Mesenchymal stem cell (in vitro differentiated cells and primary cell): ENCODE data around the gene GALNT18.

Source experiments
- DNase-seq: peaks from one replicate; pipeline ENCODE4 v3.0.0-alpha.2; 2013
- H2AFZ ChIP-seq: one replicate; pipeline ENCODE4 v1.6.1; 2013; ENCODE audit warnings: low read depth, mild to moderate bottlenecking, control low read depth, inconsistent platforms, low read length, moderate library complexity
- H2AK5ac ChIP-seq: 2 replicates; pipeline ENCODE4 v1.6.1; 2013; ENCODE audit warnings: low read length, moderate library complexity, mild to moderate bottlenecking, inconsistent platforms; ENCODE audit not compliant: severe bottlenecking
- H2BK120ac ChIP-seq: one replicate; pipeline ENCODE4 v1.6.1; 2013; ENCODE audit warnings: low read depth, mild to moderate bottlenecking, inconsistent platforms, low read length, moderate library complexity
- H2BK12ac ChIP-seq, 2 experiments: one replicate each; pipeline ENCODE4 v1.6.1; 2013; ENCODE audit warnings: inconsistent platforms in 2 of 2, low read length in 2 of 2, mild to moderate bottlenecking in 2 of 2, moderate library complexity in 2 of 2, control low read depth in 1 of 2
- H2BK15ac ChIP-seq: one replicate; pipeline ENCODE4 v1.6.1; 2013; ENCODE audit warnings: mild to moderate bottlenecking, low read depth, inconsistent platforms; ENCODE audit not compliant: poor library complexity, severe bottlenecking
- H2BK5ac ChIP-seq: 2 replicates; pipeline ENCODE4 v1.6.1; 2013; ENCODE audit warnings: low read depth, mild to moderate bottlenecking, low read length, control low read depth, inconsistent platforms; ENCODE audit not compliant: poor library complexity, severe bottlenecking
- H3K14ac ChIP-seq, 2 experiments: one replicate each; pipeline ENCODE4 v1.6.1; 2013; ENCODE audit warnings: inconsistent platforms in 2 of 2, low read length in 2 of 2, control low read depth in 1 of 2, mild to moderate bottlenecking in 1 of 2, moderate library complexity in 1 of 2
- H3K18ac ChIP-seq, 2 experiments: one replicate each; pipeline ENCODE4 v1.6.1; 2013; ENCODE audit warnings: inconsistent platforms in 2 of 2, low read length in 2 of 2, control low read depth in 1 of 2, low read depth in 1 of 2, mild to moderate bottlenecking in 1 of 2
- H3K23ac ChIP-seq, 2 experiments: one replicate each; pipeline ENCODE4 v1.6.1; 2013; ENCODE audit warnings: inconsistent platforms in 2 of 2, low read length in 2 of 2, mild to moderate bottlenecking in 2 of 2, moderate library complexity in 2 of 2, control low read depth in 1 of 2
- H3K27ac ChIP-seq: 2 replicates; pipeline ENCODE4 v1.5.1; 2013; ENCODE audit warnings: mild to moderate bottlenecking, moderate library complexity, low read length, control low read depth, inconsistent platforms; ENCODE audit not compliant: poor library complexity, severe bottlenecking
- H3K27me3 ChIP-seq, 2 experiments: 2 replicates each; pipeline versions ENCODE4 v1.6.1 to v1.7.0; 2013; ENCODE audit warnings: low read length in 2 of 2, mild to moderate bottlenecking in 2 of 2, moderate library complexity in 2 of 2, control low read depth in 1 of 2, inconsistent platforms in 1 of 2; ENCODE audit not compliant: control insufficient read depth in 1 of 2, insufficient read depth in 1 of 2
- H3K36me3 ChIP-seq, 2 experiments: 2 replicates each; pipeline versions ENCODE4 v1.6.1 to v1.7.0; 2013; ENCODE audit warnings: low read length in 2 of 2, control low read depth in 1 of 2, inconsistent platforms in 1 of 2, low read depth in 1 of 2, mild to moderate bottlenecking in 1 of 2; ENCODE audit not compliant: insufficient read depth in 2 of 2, control insufficient read depth in 1 of 2
- H3K4ac ChIP-seq, 2 experiments: one replicate each; pipeline ENCODE4 v1.6.1; 2013; ENCODE audit warnings: inconsistent platforms in 2 of 2, low read length in 2 of 2, mild to moderate bottlenecking in 2 of 2, moderate library complexity in 2 of 2, control low read depth in 1 of 2, low read depth in 1 of 2
- H3K4me1 ChIP-seq: 2 replicates; pipeline ENCODE4 v1.6.1; 2013; ENCODE audit warnings: low read depth, low read length, control low read depth; ENCODE audit not compliant: control insufficient read depth, insufficient read depth
- H3K4me2 ChIP-seq: 2 replicates; pipeline ENCODE4 v1.6.1; 2013; ENCODE audit warnings: low read length, mild to moderate bottlenecking, inconsistent platforms; ENCODE audit not compliant: poor library complexity, severe bottlenecking
- H3K4me3 ChIP-seq, 2 experiments: 2 replicates each; pipeline versions ENCODE4 v1.5.1 to v1.7.0; 2013; ENCODE audit warnings: low read length in 2 of 2, mild to moderate bottlenecking in 2 of 2, control low read depth in 1 of 2, low read depth in 1 of 2; ENCODE audit not compliant: insufficient read depth in 1 of 2
- H3K79me1 ChIP-seq: replicated peaks from 2 replicates; pipeline ENCODE4 v1.6.1; 2013; ENCODE audit warnings: mild to moderate bottlenecking, control low read depth, low read length, inconsistent platforms; ENCODE audit not compliant: poor library complexity, severe bottlenecking
- H3K9ac ChIP-seq: 2 replicates; pipeline ENCODE4 v1.7.0; 2013; ENCODE audit warnings: mild to moderate bottlenecking, low read length, moderate library complexity
- H3K9me3 ChIP-seq: 2 replicates; pipeline ENCODE4 v1.7.0; 2013; ENCODE audit warnings: mild to moderate bottlenecking, low read length; ENCODE audit not compliant: control insufficient read depth
- H4K8ac ChIP-seq: one replicate; pipeline ENCODE4 v1.6.1; 2013; ENCODE audit warnings: inconsistent platforms, mild to moderate bottlenecking, low read length, moderate library complexity
- H4K91ac ChIP-seq: one replicate; pipeline ENCODE4 v1.6.1; 2013; ENCODE audit warnings: mild to moderate bottlenecking, low read length, inconsistent platforms
- WGBS: methylation state at CpG from one replicate; pipeline ENCODE4 v1.1.7; 2013; ENCODE audit warnings: mixed read lengths; 5-methylcytosine and 5-hydroxymethylcytosine counted together

The GALNT18 gene

DNA sequence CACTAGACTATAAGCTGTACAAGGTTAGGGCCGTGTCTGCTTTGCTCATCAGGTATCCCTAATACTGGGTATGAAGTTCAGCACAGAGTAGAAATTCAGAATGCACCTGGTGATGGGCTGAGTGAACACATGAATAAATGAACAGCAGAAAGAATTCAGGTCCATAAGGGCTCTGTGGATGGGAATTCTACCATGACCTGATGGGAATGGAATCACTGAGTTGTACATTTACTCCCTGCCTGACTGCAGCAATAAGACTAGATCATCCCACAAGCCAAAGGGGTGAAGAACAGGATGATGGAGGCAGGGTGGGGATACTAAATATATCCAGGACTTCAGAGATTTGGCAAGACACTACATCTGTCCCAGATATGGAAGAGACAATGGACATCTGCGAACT, 182.2 kb downstream of the GALNT18 start:
- no peak overlapping the region for H2BK120ac ChIP-seq
- no peak overlapping the region for H3K18ac ChIP-seq
- 96% methylated on average over 2 of the region's 2 CpGs for WGBS
- H3K27ac ChIP-seq, result no peak overlapping the region
- H3K4ac ChIP-seq, result no peak overlapping the region
- H2BK5ac ChIP-seq, result no peak overlapping the region
- no peak overlapping the region for H2BK12ac ChIP-seq
- peaks cover 20 to 49% of the 10 kb centered on the region in 2 experiments for H3K27me3 ChIP-seq
- no peaks in the 10 kb centered on the region for H3K79me1 ChIP-seq
- no peak overlapping the region for H2AFZ ChIP-seq
- no peak overlapping the region for H4K8ac ChIP-seq
- H3K4me1 ChIP-seq, result peaks cover 7% of the 10 kb centered on the region
- H2BK15ac ChIP-seq, result no peak overlapping the region
- H3K4me2 ChIP-seq, result no peak overlapping the region
- H3K23ac ChIP-seq, result no peak overlapping the region
- no peaks in the 10 kb centered on the region for H3K36me3 ChIP-seq
- no peak overlapping the region for H3K14ac ChIP-seq
- no peak for DNase-seq
- H3K4me3 ChIP-seq, result no peak overlapping the region
- H3K9me3 ChIP-seq, result no peaks in the 10 kb centered on the region
- no peak overlapping the region for H3K9ac ChIP-seq
- H2AK5ac ChIP-seq, result no peak overlapping the region
- H4K91ac ChIP-seq, result no peak overlapping the region

DNA sequence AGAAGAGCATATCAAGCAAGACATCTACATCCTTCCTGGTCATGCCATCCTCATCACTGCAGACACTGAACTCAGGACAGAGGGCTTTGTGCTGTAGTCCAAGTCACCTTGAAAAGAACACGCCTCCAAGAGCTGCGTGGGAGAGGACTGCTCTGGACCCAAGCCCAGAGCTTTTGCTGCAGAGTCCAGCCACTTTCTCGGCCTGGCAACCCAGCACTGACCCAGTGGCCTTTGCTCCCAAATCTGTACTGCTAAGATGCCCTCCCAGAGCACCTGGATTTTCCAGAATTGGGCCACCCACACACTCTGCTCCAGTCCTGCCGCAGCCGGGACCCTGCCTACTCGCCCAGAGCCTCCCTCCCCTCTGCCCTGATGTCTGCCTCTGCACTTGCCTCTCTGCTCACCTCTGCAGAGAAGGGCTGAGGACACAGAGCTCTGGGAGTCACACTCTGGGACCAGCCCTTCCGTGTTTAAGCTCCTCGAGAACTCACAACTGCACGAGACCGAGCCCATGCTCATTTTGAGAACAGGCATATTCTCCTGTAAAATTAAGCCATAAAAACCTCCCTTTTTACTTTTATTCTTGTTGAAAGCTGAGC, 185.0 kb downstream of the GALNT18 start:
- H3K18ac ChIP-seq, result no peak overlapping the region
- no peak overlapping the region for H3K27ac ChIP-seq
- WGBS, result 87% methylated on average over 10 of the region's 10 CpGs
- H3K4ac ChIP-seq, result no peak overlapping the region
- no peak overlapping the region for H3K4me3 ChIP-seq
- no peak overlapping the region for H2AK5ac ChIP-seq
- no peak overlapping the region for H4K8ac ChIP-seq
- H2AFZ ChIP-seq, result no peak overlapping the region
- H2BK120ac ChIP-seq, result no peak overlapping the region
- no peaks in the 10 kb centered on the region for H3K79me1 ChIP-seq
- H3K23ac ChIP-seq, result no peak overlapping the region
- no peak overlapping the region for H2BK15ac ChIP-seq
- no peak overlapping the region for H2BK5ac ChIP-seq
- H3K36me3 ChIP-seq, result no peaks in the 10 kb centered on the region
- DNase-seq, result no peak
- H3K27me3 ChIP-seq, result peaks cover 27 to 64% of the 10 kb centered on the region in 2 experiments
- H3K14ac ChIP-seq, result peak overlapping the region in 1 of 2 experiments; percentile 89
- no peak overlapping the region for H4K91ac ChIP-seq
- peaks cover 2% of the 10 kb centered on the region for H3K4me1 ChIP-seq
- H2BK12ac ChIP-seq, result no peak overlapping the region
- H3K4me2 ChIP-seq, result no peak overlapping the region
- H3K9me3 ChIP-seq, result no peaks in the 10 kb centered on the region
- H3K9ac ChIP-seq, result no peak overlapping the region

DNA sequence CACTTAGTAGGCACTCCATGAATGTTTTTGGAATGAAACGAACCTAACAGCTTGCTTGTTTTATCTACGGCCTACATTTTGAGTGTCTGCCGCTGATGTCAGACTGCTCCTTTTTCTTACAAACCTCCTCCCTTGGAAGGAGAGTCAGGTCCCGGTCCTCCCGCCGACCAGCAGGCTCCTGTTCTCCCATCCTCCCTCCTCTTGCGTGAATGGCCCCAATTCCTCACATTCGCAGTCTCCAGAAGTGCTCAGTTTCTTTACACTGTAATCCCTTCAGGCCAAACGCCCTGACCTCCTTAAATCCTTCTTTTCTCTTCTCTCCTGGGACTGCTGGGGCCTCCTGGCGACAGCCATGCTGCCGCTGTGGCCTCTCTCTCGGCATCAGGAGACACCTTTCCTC, 186.2 kb downstream of the GALNT18 start:
- H2BK15ac ChIP-seq, result no peak overlapping the region
- WGBS, result 81% methylated on average over 8 of the region's 12 CpGs
- no peak overlapping the region for H3K4me2 ChIP-seq
- peaks cover 2% of the 10 kb centered on the region for H3K4me1 ChIP-seq
- no peak overlapping the region for H3K9ac ChIP-seq
- no peak overlapping the region for H3K14ac ChIP-seq
- H3K23ac ChIP-seq, result no peak overlapping the region
- H2BK12ac ChIP-seq, result no peak overlapping the region
- H2BK120ac ChIP-seq, result no peak overlapping the region
- no peak overlapping the region for H2AFZ ChIP-seq
- no peak overlapping the region for H3K4me3 ChIP-seq
- no peaks in the 10 kb centered on the region for H3K79me1 ChIP-seq
- no peak overlapping the region for H3K18ac ChIP-seq
- no peaks in the 10 kb centered on the region for H3K9me3 ChIP-seq
- no peak overlapping the region for H3K4ac ChIP-seq
- no peaks in the 10 kb centered on the region for H3K36me3 ChIP-seq
- DNase-seq, result no peak
- no peak overlapping the region for H4K91ac ChIP-seq
- no peak overlapping the region for H3K27ac ChIP-seq
- peaks cover 27 to 69% of the 10 kb centered on the region in 2 experiments for H3K27me3 ChIP-seq
- no peak overlapping the region for H4K8ac ChIP-seq
- H2BK5ac ChIP-seq, result no peak overlapping the region
- H2AK5ac ChIP-seq, result no peak overlapping the region

- Histone ChIP-seq H3K4me3 (no peak overlapping the region), H2BK12ac (no peak overlapping the region), H2BK120ac (no peak overlapping the region), H3K23ac (no peak overlapping the region), H3K9me3 (no peaks in the 10 kb centered on the region), H3K4me2 (no peak overlapping the region), H3K14ac (no peak overlapping the region), H2AK5ac (no peak overlapping the region), H3K36me3 (no peaks in the 10 kb centered on the region), H3K27me3 (peaks cover 17 to 61% of the 10 kb centered on the region in 2 experiments), H3K4ac (no peak overlapping the region), H3K18ac (no peak overlapping the region), H3K79me1 (no peaks in the 10 kb centered on the region), H3K4me1 (no peaks in the 10 kb centered on the region), H2BK15ac (no peak overlapping the region), H2AFZ (no peak overlapping the region), H3K27ac (no peak overlapping the region), H2BK5ac (no peak overlapping the region), H3K9ac (no peak overlapping the region), H4K91ac (no peak overlapping the region), H4K8ac (no peak overlapping the region)
- no CpG with 5 or more reads among the region's 2 CpGs for whole genome bisulfite sequencing
- no peak for DNase-seq
Measured at GRCh38 chr11:11433960-11434359, 187.8 kb downstream of the GALNT18 start.
